ENCODE data around the gene C16orf96. TPM values are rescaled to one million over a fixed set of nuclear protein-coding genes. Genes with fewer than 3 reads are reported as not detected.

Gene C16orf96
- total RNA-seq, 1 experiment from 2014 or later = 1.4 TPM

DNA sequence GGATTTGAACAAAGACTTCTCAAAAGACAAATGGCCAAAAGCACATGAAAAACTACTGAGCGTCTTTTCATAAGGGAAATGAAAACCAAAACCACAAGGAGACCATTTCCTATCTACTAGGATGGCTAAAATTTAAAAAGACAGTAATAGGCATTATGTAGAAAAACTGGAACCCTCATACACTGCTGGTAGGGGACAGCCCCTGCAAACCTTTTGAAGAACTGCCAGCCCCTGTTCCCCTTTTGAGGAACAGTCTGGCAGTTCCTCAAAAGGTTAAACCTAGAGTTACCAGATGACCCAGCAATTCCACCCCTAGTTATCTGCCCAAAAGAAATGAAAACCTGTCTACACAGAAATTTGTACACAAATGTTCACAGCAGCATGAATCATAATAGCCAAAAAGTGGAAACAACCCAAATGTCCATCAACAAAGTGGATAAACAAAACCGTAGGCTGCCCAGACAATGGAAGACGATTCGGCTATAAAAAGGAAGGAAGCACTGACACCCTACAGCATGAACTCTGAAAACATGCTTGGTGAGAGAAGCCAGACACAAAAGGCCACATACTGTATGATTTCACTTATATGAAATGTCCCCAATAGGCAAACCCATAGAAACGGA is 40.4 kb upstream of the C16orf96 start:
- peak overlapping the region in 1 of 3 experiments; percentile 21; a peak in 2 of 7 replicates for H3K27ac Mint-ChIP-seq
- Histone ChIP-seq H2BK20ac (ENCODE audit: low read depth, low read length, poor library complexity, severe bottlenecking) (no peak overlapping the region), H3K4me2 (ENCODE audit: insufficient read depth, insufficient read length, low read length) (no peak overlapping the region), H4K20me1 (ENCODE audit: control insufficient read depth, insufficient read depth, insufficient read length) (no peaks in the 10 kb centered on the region), H2BK15ac (ENCODE audit: low read depth, low read length) (no peak overlapping the region), H3K4ac (ENCODE audit: low read depth, low read length) (no peak overlapping the region), H3K14ac (ENCODE audit: insufficient read depth, low read length) (no peak overlapping the region), H4K8ac (replicated peaks; ENCODE audit: insufficient read length, low read depth, low read length) (no peak overlapping the region), H2AK5ac (ENCODE audit: insufficient read length, low read length) (no peak overlapping the region), H3K23ac (ENCODE audit: insufficient read length, low read depth, low read length) (no peak overlapping the region), H2BK12ac (ENCODE audit: insufficient read length, low read depth, low read length) (no peak overlapping the region), H3T11ph (ENCODE audit: low read length) (no peak overlapping the region), H3K9ac (ENCODE audit: extremely low read depth, insufficient read length, low read length) (no peak overlapping the region), H3K27me3 (ENCODE audit: insufficient read depth, low read length) (no peaks in the 10 kb centered on the region), H2BK5ac (ENCODE audit: insufficient read length, low read length) (no peak overlapping the region), H2BK120ac (ENCODE audit: low read depth, low read length, poor library complexity, severe bottlenecking) (no peak overlapping the region), H4K91ac (ENCODE audit: insufficient read length, low read depth, low read length) (no peak overlapping the region), H4K5ac (ENCODE audit: insufficient read length, low read depth, low read length) (no peak overlapping the region), H2AFZ (ENCODE audit: low read length) (no peak overlapping the region), H3K56ac (ENCODE audit: insufficient read length, low read depth, low read length) (no peak overlapping the region), H3K27ac (ENCODE audit: insufficient read length, low read depth, low read length) (no peak overlapping the region), H3K79me2 (ENCODE audit: insufficient read depth, low read length) (no peaks in the 10 kb centered on the region), H3K4me1 (ENCODE audit: insufficient read depth, low read length) (no peaks in the 10 kb centered on the region), H3K18ac (ENCODE audit: insufficient read length, low read depth, low read length) (no peak overlapping the region), H3K23me2 (ENCODE audit: insufficient read length, low read depth, low read length, poor library complexity, severe bottlenecking) (no peaks in the 10 kb centered on the region), H3K79me1 (ENCODE audit: insufficient read depth, low read depth, low read length, poor library complexity, severe bottlenecking) (no peaks in the 10 kb centered on the region), H3K9me3 (ENCODE audit: control insufficient read depth, low read depth, low read length) (no peaks in the 10 kb centered on the region)
- no peak overlapping the region for H3K4me3 Mint-ChIP-seq
- no CpG with 5 or more reads among the region's 5 CpGs for WGBS (ENCODE audit: extremely low coverage, insufficient read length, low lambda C conversion rate)
- DNase-seq = no peak
- H3K36me3 Mint-ChIP-seq (ENCODE audit: insufficient read depth in 1 of 3, low read depth in 3 of 3) = peaks cover 13 to 23% (median 20%) of the 10 kb centered on the region in 3 experiments; a peak in 6 of 7 replicates
- H3K9me3 Mint-ChIP-seq = no peaks in the 10 kb centered on the region
- peaks cover 2% of the 10 kb centered on the region for H3K27me3 Mint-ChIP-seq (ENCODE audit: low read depth)
- peaks cover 13 to 26% of the 10 kb centered on the region in 2 experiments for H3K4me1 Mint-ChIP-seq
- TF ChIP-seq, protein P1, sequence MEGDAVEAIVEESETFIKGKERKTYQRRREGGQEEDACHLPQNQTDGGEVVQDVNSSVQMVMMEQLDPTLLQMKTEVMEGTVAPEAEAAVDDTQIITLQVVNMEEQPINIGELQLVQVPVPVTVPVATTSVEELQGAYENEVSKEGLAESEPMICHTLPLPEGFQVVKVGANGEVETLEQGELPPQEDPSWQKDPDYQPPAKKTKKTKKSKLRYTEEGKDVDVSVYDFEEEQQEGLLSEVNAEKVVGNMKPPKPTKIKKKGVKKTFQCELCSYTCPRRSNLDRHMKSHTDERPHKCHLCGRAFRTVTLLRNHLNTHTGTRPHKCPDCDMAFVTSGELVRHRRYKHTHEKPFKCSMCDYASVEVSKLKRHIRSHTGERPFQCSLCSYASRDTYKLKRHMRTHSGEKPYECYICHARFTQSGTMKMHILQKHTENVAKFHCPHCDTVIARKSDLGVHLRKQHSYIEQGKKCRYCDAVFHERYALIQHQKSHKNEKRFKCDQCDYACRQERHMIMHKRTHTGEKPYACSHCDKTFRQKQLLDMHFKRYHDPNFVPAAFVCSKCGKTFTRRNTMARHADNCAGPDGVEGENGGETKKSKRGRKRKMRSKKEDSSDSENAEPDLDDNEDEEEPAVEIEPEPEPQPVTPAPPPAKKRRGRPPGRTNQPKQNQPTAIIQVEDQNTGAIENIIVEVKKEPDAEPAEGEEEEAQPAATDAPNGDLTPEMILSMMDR (conservative IDR thresholded peaks at IDR 0.05) = no peak
